GM21367 (cell line): ENCODE results near the gene SFXN5.

Experiments
- ATAC-seq: cut with Tn5 transposase; IDR thresholded peaks from one replicate; pipeline ENCODE4 v1.9.1; 2021; ENCODE audit not compliant: unreplicated experiment

SFXN5 gene

GRCh38 chr2:72943540-72944395 lies 127.7 kb downstream of the SFXN5 start:
- no peak for ATAC-seq

- no peak for ATAC-seq
Observed at GRCh38 chr2:72942881-72943418, 128.6 kb downstream of the SFXN5 start.

DNA sequence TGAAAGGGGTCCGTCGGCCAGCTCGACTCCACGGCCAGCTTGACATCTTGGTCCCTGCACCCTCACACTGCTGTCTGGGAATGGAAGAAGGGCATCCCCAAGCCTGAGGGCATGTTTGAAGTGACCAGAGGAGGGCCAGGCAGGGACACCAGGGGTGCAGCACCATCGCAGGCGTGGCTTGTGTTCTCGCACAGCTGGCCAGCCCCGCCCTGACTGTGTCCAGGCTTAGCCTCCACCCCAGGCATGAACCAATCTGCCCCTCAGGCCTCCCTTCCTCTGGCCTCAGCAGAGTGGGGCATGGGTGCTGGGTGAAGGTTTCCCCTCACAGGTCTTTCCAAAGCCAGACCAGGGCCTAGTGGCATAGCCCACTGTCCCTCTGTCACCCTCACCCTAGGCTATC lies 129.2 kb downstream of the SFXN5 start:
- no peak for ATAC-seq

DNA sequence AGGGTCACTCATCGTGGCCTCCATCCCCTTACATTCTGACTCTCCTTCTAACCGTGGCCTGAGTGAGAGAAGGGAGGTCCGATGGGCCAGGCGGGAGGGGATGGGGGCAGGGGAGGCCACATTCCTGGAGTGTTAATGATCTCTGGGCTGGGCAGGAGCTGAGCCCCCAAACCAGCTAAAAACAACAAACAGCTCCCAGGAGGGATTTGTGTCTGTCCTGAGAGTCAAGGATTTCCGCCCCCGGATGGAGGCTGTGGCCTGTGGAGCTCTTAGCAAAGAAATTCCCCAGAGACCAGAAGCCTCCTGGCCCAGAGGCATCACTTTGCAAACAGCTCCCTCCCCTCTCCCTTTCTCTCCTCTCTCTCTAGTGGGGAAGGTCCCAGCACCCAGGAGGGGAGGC lies 130.7 kb downstream of the SFXN5 start:
- no peak for ATAC-seq

DNA sequence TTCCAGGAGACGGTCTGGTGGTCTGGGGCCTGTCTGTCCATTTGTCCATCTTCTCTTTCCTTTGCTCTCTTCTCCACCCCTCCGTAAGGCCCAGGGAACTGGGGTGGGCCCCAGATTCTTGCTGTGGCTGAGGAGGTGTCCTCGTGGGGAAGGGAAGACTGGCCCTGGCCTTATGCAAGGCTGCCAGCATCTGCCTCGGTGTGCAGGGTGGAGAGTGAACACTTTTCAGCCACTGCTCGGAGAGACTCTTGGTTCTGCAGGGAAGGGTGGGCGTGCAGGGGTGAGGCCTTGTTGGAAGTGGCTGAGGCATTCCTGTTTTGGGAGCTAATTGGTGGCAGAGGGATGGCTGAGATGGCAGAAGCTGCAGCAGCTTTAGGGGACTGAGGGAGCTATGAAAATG lies 131.2 kb downstream of the SFXN5 start:
- ATAC-seq = no peak

- no peak for ATAC-seq
Observed at GRCh38 chr2:72938455-72938854, 133.1 kb downstream of the SFXN5 start.

- ATAC-seq = no peak
Observed at GRCh38 chr2:72937356-72937669, 134.2 kb downstream of the SFXN5 start.

DNA sequence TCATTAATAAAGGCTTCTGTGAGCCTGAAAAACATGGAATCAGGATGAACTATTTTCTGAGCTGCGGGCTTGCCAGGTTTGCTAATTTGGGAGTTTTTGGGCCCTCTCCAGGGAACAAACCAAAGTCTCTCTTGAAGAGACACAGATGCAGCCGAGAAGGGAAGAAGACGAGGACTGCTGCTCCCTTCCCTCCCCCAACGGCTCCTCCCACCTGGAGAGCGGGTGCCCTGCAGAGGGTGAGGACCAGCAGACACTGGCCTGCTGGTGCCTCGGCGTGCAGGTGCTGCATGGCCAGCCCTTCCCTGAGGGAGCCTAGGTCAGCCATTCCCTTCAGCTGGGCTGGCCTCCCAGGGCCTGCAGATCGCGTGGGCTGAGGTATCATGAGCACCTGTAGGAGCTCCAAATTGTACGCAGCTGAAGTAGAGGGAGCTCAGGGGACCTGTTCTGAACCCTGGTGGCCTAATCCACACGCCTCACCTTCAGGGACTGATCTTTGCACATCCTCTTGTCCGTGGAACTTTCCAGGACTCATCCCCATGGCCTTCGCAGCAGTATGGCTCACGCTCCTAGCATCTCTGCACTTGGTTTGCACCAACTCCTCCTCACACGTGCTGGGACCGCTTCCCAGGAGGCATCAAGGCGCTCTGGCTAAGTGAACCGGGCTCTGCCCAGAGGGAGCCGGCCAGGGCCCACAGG lies 134.7 kb downstream of the SFXN5 start:
- ATAC-seq = no peak

DNA sequence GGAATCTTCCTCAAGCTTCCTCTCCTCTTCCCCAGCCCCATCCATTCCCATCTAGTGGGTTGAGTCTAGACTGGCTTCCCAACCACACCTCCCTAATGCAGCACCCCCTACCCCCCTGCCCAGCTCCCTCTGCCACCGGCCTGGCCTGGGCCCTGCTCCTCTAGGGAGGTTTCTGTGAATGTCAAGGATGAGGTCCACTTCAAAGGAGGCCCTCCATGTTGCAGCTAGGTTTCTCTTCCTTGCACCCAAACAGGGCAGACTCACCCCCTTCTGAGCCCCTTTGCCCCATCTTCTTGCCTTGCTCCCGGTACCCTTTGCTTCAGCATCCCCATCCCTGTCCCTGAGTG lies 135.9 kb downstream of the SFXN5 start:
- ATAC-seq = no peak

- ATAC-seq = no peak
Observed at GRCh38 chr2:72934683-72935610, 136.6 kb downstream of the SFXN5 start.

DNA sequence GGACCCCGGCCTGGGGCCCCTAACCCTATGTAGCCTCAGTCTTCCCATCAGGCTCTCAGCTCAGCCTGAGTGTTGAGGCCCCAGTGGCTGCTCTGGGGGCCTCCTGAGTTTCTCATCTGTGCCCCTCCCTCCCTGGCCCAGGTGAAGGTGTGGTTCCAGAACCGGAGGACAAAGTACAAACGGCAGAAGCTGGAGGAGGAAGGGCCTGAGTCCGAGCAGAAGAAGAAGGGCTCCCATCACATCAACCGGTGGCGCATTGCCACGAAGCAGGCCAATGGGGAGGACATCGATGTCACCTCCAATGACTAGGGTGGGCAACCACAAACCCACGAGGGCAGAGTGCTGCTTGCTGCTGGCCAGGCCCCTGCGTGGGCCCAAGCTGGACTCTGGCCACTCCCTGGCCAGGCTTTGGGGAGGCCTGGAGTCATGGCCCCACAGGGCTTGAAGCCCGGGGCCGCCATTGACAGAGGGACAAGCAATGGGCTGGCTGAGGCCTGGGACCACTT lies 137.8 kb downstream of the SFXN5 start:
- ATAC-seq = no peak

GRCh38 chr2:72933207-72933606 lies 138.3 kb downstream of the SFXN5 start:
- ATAC-seq = no peak

- no peak for ATAC-seq
Observed at GRCh38 chr2:72932805-72933204, 138.7 kb downstream of the SFXN5 start.

- no peak for ATAC-seq
Observed at GRCh38 chr2:72932045-72932740, 139.3 kb downstream of the SFXN5 start.

GRCh38 chr2:72931280-72931910 lies 140.1 kb downstream of the SFXN5 start:
- no peak for ATAC-seq

DNA sequence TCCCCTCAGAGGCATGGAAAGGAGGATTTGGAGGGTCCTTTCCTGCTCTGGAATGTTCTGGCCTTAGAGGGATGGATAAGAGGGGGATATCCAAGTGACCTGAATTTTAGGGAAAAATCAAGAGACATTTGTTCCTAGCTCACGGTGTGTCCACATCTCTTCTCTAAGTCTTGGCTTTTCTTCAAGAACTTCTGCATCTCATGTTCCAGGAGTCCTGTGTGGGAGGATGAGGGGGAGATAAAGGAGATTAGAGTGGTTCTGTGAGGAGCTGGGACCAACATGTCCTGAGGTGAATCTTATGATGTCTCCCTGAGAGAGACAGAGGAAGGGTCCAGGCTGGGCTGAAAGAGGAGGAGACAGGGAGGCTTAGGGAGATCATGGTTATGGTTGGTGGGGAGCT lies 142.5 kb downstream of the SFXN5 start:
- ATAC-seq = no peak

- ATAC-seq = no peak
Observed at GRCh38 chr2:72927619-72928550, 143.6 kb downstream of the SFXN5 start.

- no peak for ATAC-seq
Observed at GRCh38 chr2:72926811-72927465, 144.6 kb downstream of the SFXN5 start.
